Activated CD4-positive, alpha-beta memory T cell treated with anti-CD3 and anti-CD28 coated beads for 36 hours (primary cell): ENCODE results near the gene AOC1. TPM values are rescaled to one million over a fixed set of nuclear protein-coding genes. Genes with fewer than 3 reads are reported as not detected.
A peak's percentile ranks its signal among the peaks of the same experiment; 100 is the strongest.
"Not testable (repeated sequence)": the region's sequence is repeated elsewhere in the genome, so short reads cannot be mapped to it uniquely, and the experiment has no call there.

Source experiments
- CTCF ChIA-PET: fragments of 350-600 bp; sonication (Branson Sonifier 250); formaldehyde crosslinking; loops from one replicate; lab custom pipeline; 2021; ENCODE audit warnings: antibody characterized with exemption, inconsistent platforms; lab: Charles Lee
- POLR2A ChIA-PET: fragments of 350-600 bp; sonication (Branson Sonifier 250); formaldehyde crosslinking; loops from one replicate; lab custom pipeline; 2021; ENCODE audit warnings: antibody characterized with exemption; lab: Charles Lee
- DNase-seq: peaks from one replicate; pipeline ENCODE4 v3.0.0-alpha.2; 2020
- H3K27ac Mint-ChIP-seq: one replicate; pipeline ENCODE4 v1.8.0; 2021; ENCODE audit warnings: mixed read lengths
- H3K27me3 Mint-ChIP-seq: one replicate; pipeline ENCODE4 v1.8.0; 2021; ENCODE audit warnings: mixed read lengths
- H3K36me3 Mint-ChIP-seq: one replicate; pipeline ENCODE4 v1.8.0; 2021; ENCODE audit warnings: mixed read lengths
- H3K4me1 Mint-ChIP-seq: one replicate; pipeline ENCODE4 v1.8.0; 2021; ENCODE audit warnings: low read depth, mixed read lengths
- H3K4me3 Mint-ChIP-seq: one replicate; pipeline ENCODE4 v1.8.0; 2021; ENCODE audit warnings: mild to moderate bottlenecking, mixed read lengths
- H3K9me3 Mint-ChIP-seq: one replicate; pipeline ENCODE4 v1.8.0; 2021; ENCODE audit warnings: mixed read lengths
- intact Hi-C: fragments of 100-400 bp; cut with micrococcal nuclease; formaldehyde crosslinking; loops from one replicate; pipeline ENCODE4 v1.15.1; 2023
- total RNA-seq, 2 experiments: library from RNA; stranded (reverse); gene quantifications; one replicate each; pipeline ENCODE4 v1.2.3, GENCODE V29; 2021

The AOC1 gene
- total RNA-seq, 2 experiments from 2014 or later = not detected

GRCh38 chr7:150903606-150904005 is 51.3 kb downstream of the AOC1 start:
- ChIA-PET CTCF (interaction anchor here (1.2 kb wide), 1 partner anchor 26 kb away, joined by 8 read pairs; no protein-coding TSS in a partner anchor), POLR2A (no interaction called here)
- no peak overlapping the region for H3K27ac Mint-ChIP-seq
- intact Hi-C loops = no loop called here
- DNase-seq = peak; percentile 35
- no peaks in the 10 kb centered on the region for H3K9me3 Mint-ChIP-seq
- H3K4me1 Mint-ChIP-seq = peaks cover 4% of the 10 kb centered on the region
- H3K36me3 Mint-ChIP-seq = no peaks in the 10 kb centered on the region
- peaks cover 29% of the 10 kb centered on the region for H3K27me3 Mint-ChIP-seq
- no peak overlapping the region for H3K4me3 Mint-ChIP-seq

GRCh38 chr7:150904011-150904909 is 51.9 kb downstream of the AOC1 start:
- Mint-ChIP-seq H3K4me1 (peaks cover 7% of the 10 kb centered on the region), H3K27ac (no peak overlapping the region), H3K36me3 (no peaks in the 10 kb centered on the region), H3K27me3 (peaks cover 27% of the 10 kb centered on the region), H3K4me3 (no peak overlapping the region), H3K9me3 (no peaks in the 10 kb centered on the region)
- ChIA-PET POLR2A (no interaction called here), CTCF (interaction anchor here (1.2 kb wide), 1 partner anchor 27 kb away, joined by 8 read pairs; no protein-coding TSS in a partner anchor)
- intact Hi-C loops = no loop called here
- no peak for DNase-seq

DNA sequence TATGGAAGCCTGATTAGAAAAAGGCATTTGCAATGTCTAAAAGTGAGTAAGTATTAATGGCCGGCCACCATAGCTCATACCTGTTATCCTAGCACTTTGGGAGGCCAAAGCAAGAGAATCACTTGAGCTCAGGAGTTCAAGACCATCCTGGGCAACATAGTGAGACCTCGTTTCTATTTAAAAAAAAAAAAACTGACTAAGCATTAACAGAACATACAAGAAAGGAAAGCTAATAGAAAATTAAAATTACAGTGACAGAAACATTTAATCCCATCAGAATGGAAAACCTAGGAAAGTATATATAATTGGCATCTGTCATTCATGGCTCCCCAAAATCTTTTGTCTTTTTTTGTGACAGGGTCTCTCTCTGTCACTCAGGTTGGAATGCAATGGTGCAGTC is 55.9 kb downstream of the AOC1 start:
- Mint-ChIP-seq H3K4me3 (no peak overlapping the region), H3K36me3 (no peaks in the 10 kb centered on the region), H3K9me3 (no peaks in the 10 kb centered on the region), H3K4me1 (peaks cover 11% of the 10 kb centered on the region), H3K27ac (no peak overlapping the region), H3K27me3 (peaks cover 7% of the 10 kb centered on the region)
- CTCF ChIA-PET = interaction anchor here (1.1 to 2.0 kb wide), 2 partner anchors 10 to 32 kb away, joined by 4 to 15 read pairs; no protein-coding TSS in a partner anchor
- intact Hi-C loops = no loop called here
- POLR2A ChIA-PET = no interaction called here
- DNase-seq = no peak

DNA sequence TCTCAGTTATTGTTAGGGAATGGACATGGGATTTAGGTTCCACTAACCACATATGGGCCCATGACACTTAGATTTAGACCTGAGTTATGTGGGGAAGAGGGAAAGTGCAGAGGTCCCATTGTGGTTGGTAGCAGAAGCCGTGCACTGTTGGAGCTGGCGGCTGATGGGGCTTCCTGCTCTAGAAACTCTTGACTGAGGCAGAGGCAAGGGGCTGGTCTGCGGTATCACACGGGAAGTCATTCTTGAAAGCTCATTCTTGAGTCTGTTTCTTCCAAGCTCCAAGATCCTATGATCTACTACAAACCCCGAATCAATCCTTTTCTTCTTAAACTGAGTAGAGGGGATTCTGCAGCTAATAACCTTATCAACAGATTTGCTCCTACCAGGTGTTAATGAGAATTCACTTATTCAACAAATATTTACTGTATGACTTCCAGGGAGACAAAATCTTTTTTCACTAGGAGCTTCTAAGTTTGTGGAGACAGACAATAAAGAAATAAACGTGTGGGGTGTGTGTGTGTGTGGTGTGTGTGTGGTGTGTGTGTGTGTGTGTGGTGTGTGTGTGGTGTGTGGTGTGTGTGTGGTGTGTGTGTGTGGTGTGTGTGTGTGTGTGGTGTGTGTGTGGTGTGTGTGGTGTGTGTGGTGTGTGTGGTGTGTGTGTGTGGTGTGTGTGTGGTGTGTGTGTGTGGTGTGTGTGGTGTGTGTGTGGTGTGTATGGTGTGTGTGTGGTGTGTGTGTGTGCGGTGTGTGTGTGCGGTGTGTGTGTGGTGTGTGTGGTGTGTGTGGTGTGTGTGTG is 57.1 kb downstream of the AOC1 start:
- Mint-ChIP-seq H3K9me3 (no peaks in the 10 kb centered on the region), H3K4me3 (no peak overlapping the region), H3K27me3 (peaks cover 1% of the 10 kb centered on the region), H3K4me1 (peaks cover 7% of the 10 kb centered on the region), H3K27ac (no peak overlapping the region), H3K36me3 (no peaks in the 10 kb centered on the region)
- CTCF ChIA-PET = interaction anchor here (0.8 to 2.0 kb wide), 3 partner anchors 11 to 84 kb away, joined by 3 to 15 read pairs (median 4); no protein-coding TSS in a partner anchor
- POLR2A ChIA-PET = no interaction called here
- peak; percentile 55 for DNase-seq
- intact Hi-C loops = no loop called here

GRCh38 chr7:150910305-150910995 is 58.1 kb downstream of the AOC1 start:
- H3K27me3 Mint-ChIP-seq, POLR2A ChIA-PET, H3K36me3 Mint-ChIP-seq, H3K4me1 Mint-ChIP-seq, H3K27ac Mint-ChIP-seq, intact Hi-C loops, DNase-seq, H3K4me3 Mint-ChIP-seq, H3K9me3 Mint-ChIP-seq: not testable (repeated sequence)
- CTCF ChIA-PET = interaction anchor here (1.9 to 2.1 kb wide), 2 partner anchors 12 to 74 kb away, joined by 7 read pairs; no protein-coding TSS in a partner anchor

- Mint-ChIP-seq H3K9me3 (no peaks in the 10 kb centered on the region), H3K4me3 (no peak overlapping the region), H3K36me3 (no peaks in the 10 kb centered on the region), H3K27me3 (no peaks in the 10 kb centered on the region), H3K27ac (no peak overlapping the region), H3K4me1 (peaks cover 7% of the 10 kb centered on the region)
- ChIA-PET POLR2A (no interaction called here), CTCF (interaction anchor here (0.6 to 2.1 kb wide), 3 partner anchors 13 to 1261 kb away, joined by 3 to 7 read pairs (median 7); no protein-coding TSS in a partner anchor)
- no peak for DNase-seq
- intact Hi-C loops = no loop called here
Measured at GRCh38 chr7:150910996-150911422, 58.7 kb downstream of the AOC1 start.

Other genes with a start within 250 kb of the AOC1 start
- gene GIMAP6, start 220.1 kb upstream of the AOC1 start, total RNA-seq = 10 to 100 TPM; 28.9 to 30.2 TPM
- 10 to 100 TPM; 38.8 to 44.1 TPM for gene GIMAP2, start 166.8 kb upstream of the AOC1 start, total RNA-seq
- gene GIMAP1, start 135.9 kb upstream of the AOC1 start, total RNA-seq = 1 to 10 TPM; 6.0 to 6.2 TPM
- 10 to 100 TPM; 45.9 to 48.3 TPM for gene GIMAP5, start 115.1 kb upstream of the AOC1 start, total RNA-seq
- not detected for gene TMEM176B, start 52.2 kb upstream of the AOC1 start, total RNA-seq
- gene TMEM176A, start 51.7 kb upstream of the AOC1 start, total RNA-seq = not detected
- under 1 TPM; 0.34 to 0.45 TPM for gene KCNH2, start 125.8 kb downstream of the AOC1 start, total RNA-seq
- 10 to 100 TPM; 10.4 to 13.2 TPM for gene NOS3, start 138.5 kb downstream of the AOC1 start, total RNA-seq
- 1 to 10 TPM; 3.5 to 4.6 TPM for gene ATG9B, start 172.0 kb downstream of the AOC1 start, total RNA-seq
- 10 to 100 TPM; 48.4 to 49.5 TPM for gene ABCB8, start 175.9 kb downstream of the AOC1 start, total RNA-seq
- gene ASIC3, start 196.0 kb downstream of the AOC1 start, total RNA-seq = 1 to 10 TPM; 5.3 to 7.6 TPM
- gene CDK5, start 205.4 kb downstream of the AOC1 start, total RNA-seq = 10 to 100 TPM; 12.8 to 14.1 TPM
- gene SLC4A2, start 207.1 kb downstream of the AOC1 start, total RNA-seq = 10 to 100 TPM; 46.7 to 50.5 TPM
- gene FASTK, start 228.3 kb downstream of the AOC1 start, total RNA-seq = 10 to 100 TPM; 56.8 to 57.4 TPM
- gene TMUB1, start 231.0 kb downstream of the AOC1 start, total RNA-seq = 10 to 100 TPM; 53.8 to 60.9 TPM
- gene AGAP3, start 234.0 kb downstream of the AOC1 start, total RNA-seq = 10 to 100 TPM; 29.8 to 36.5 TPM